H9 (cell line): ENCODE measurements around the gene RSU1. TPM values are rescaled to one million over a fixed set of nuclear protein-coding genes. Genes with fewer than 3 reads are reported as not detected.

Experiments used
- DNase-seq: peaks from one replicate; pipeline ENCODE4 v3.0.0-alpha.2; 2017
- H2AFZ ChIP-seq: one replicate; pipeline ENCODE4 v1.6.1; 2013; ENCODE audit warnings: mild to moderate bottlenecking, low read length, control low read depth, moderate library complexity
- H2AK5ac ChIP-seq: 2 replicates; pipeline ENCODE4 v1.6.1; 2013; ENCODE audit warnings: low read length, control low read depth, mixed read lengths; ENCODE audit not compliant: insufficient read length
- H2BK120ac ChIP-seq: one replicate; pipeline ENCODE4 v1.6.1; 2013; ENCODE audit warnings: low read depth, mild to moderate bottlenecking, low read length, control low read depth, inconsistent platforms; ENCODE audit not compliant: poor library complexity, severe bottlenecking
- H2BK12ac ChIP-seq: 2 replicates; pipeline ENCODE4 v1.6.1; 2013; ENCODE audit warnings: low read length, control low read depth, mixed read lengths, low read depth; ENCODE audit not compliant: insufficient read length
- H2BK15ac ChIP-seq: 2 replicates; pipeline ENCODE4 v1.6.1; 2013; ENCODE audit warnings: low read depth, low read length, control low read depth
- H2BK20ac ChIP-seq: one replicate; pipeline ENCODE4 v1.6.1; 2013; ENCODE audit warnings: low read depth, mild to moderate bottlenecking, low read length, control low read depth, inconsistent platforms; ENCODE audit not compliant: poor library complexity, severe bottlenecking
- H2BK5ac ChIP-seq: 2 replicates; pipeline ENCODE4 v1.6.1; 2013; ENCODE audit warnings: low read length, control low read depth, mixed read lengths; ENCODE audit not compliant: insufficient read length
- H3K14ac ChIP-seq: 2 replicates; pipeline ENCODE4 v1.6.1; 2013; ENCODE audit warnings: low read length, control low read depth; ENCODE audit not compliant: insufficient read depth
- H3K18ac ChIP-seq: 2 replicates; pipeline ENCODE4 v1.6.1; 2013; ENCODE audit warnings: low read depth, mild to moderate bottlenecking, mixed read lengths, low read length, control low read depth; ENCODE audit not compliant: insufficient read length
- H3K23ac ChIP-seq: 2 replicates; pipeline ENCODE4 v1.6.1; 2013; ENCODE audit warnings: low read length, control low read depth, mixed read lengths, low read depth; ENCODE audit not compliant: insufficient read length
- H3K23me2 ChIP-seq: 2 replicates; pipeline ENCODE4 v1.6.1; 2013; ENCODE audit warnings: low read depth, mild to moderate bottlenecking, mixed read lengths, low read length, control low read depth; ENCODE audit not compliant: insufficient read length, poor library complexity, severe bottlenecking
- H3K27ac ChIP-seq: 2 replicates; pipeline ENCODE4 v1.5.1; 2013; ENCODE audit warnings: low read length, control low read depth, mixed read lengths, low read depth; ENCODE audit not compliant: insufficient read length
- H3K27me3 ChIP-seq: 2 replicates; pipeline ENCODE4 v1.6.1; 2013; ENCODE audit warnings: low read length, control low read depth, inconsistent platforms; ENCODE audit not compliant: insufficient read depth
- H3K4ac ChIP-seq: 2 replicates; pipeline ENCODE4 v1.6.1; 2013; ENCODE audit warnings: low read depth, mild to moderate bottlenecking, control low read depth, inconsistent platforms, low read length, moderate library complexity
- H3K4me1 ChIP-seq: 2 replicates; pipeline ENCODE4 v1.6.1; 2013; ENCODE audit warnings: low read length, control low read depth, inconsistent platforms; ENCODE audit not compliant: insufficient read depth
- H3K4me2 ChIP-seq: 2 replicates; pipeline ENCODE4 v1.6.1; 2013; ENCODE audit warnings: low read length, control low read depth, mixed read lengths; ENCODE audit not compliant: insufficient read length, insufficient read depth
- H3K56ac ChIP-seq: 2 replicates; pipeline ENCODE4 v1.6.1; 2013; ENCODE audit warnings: low read depth, mild to moderate bottlenecking, mixed read lengths, low read length, control low read depth; ENCODE audit not compliant: insufficient read length
- H3K79me1 ChIP-seq: 2 replicates; pipeline ENCODE4 v1.6.1; 2013; ENCODE audit warnings: low read depth, mild to moderate bottlenecking, moderate library complexity, low read length, control low read depth, inconsistent platforms; ENCODE audit not compliant: insufficient read depth, poor library complexity, severe bottlenecking
- H3K79me2 ChIP-seq: 2 replicates; pipeline ENCODE4 v1.6.1; 2013; ENCODE audit warnings: low read length, control low read depth, inconsistent platforms; ENCODE audit not compliant: insufficient read depth
- H3K9ac ChIP-seq: 2 replicates; pipeline ENCODE4 v1.6.1; 2013; ENCODE audit warnings: low read length, control low read depth, mixed read lengths; ENCODE audit not compliant: insufficient read length; ENCODE audit errors: extremely low read depth
- H3K9me3 ChIP-seq: one replicate; pipeline ENCODE4 v1.6.1; 2013; ENCODE audit warnings: low read depth, low read length, inconsistent platforms; ENCODE audit not compliant: control insufficient read depth
- H3T11ph ChIP-seq: one replicate; pipeline ENCODE4 v1.6.1; 2013; ENCODE audit warnings: mild to moderate bottlenecking, low read length, control low read depth, inconsistent platforms
- H4K20me1 ChIP-seq: one replicate; pipeline ENCODE4 v1.6.1; 2013; ENCODE audit not compliant: control insufficient read depth, insufficient read length, insufficient read depth
- H4K5ac ChIP-seq: 2 replicates; pipeline ENCODE4 v1.6.1; 2013; ENCODE audit warnings: low read depth, mild to moderate bottlenecking, mixed read lengths, low read length, control low read depth; ENCODE audit not compliant: insufficient read length
- H4K8ac ChIP-seq: replicated peaks from 2 replicates; pipeline ENCODE4 v1.6.1; 2013; ENCODE audit warnings: low read length, control low read depth, mixed read lengths, low read depth; ENCODE audit not compliant: insufficient read length
- H4K91ac ChIP-seq: 2 replicates; pipeline ENCODE4 v1.6.1; 2013; ENCODE audit warnings: low read depth, mild to moderate bottlenecking, moderate library complexity, mixed read lengths, low read length, control low read depth; ENCODE audit not compliant: insufficient read length
- H3K27ac Mint-ChIP-seq, 3 experiments: 2 replicates in 2 of 3; 3 replicates in 1 of 3; pipeline ENCODE4 v1.8.0; 2020 to 2021; ENCODE audit warnings: mixed read lengths in 3 of 3, mild to moderate bottlenecking in 1 of 3, moderate library complexity in 1 of 3
- H3K27me3 Mint-ChIP-seq: 2 replicates; pipeline ENCODE4 v1.8.0; 2021; ENCODE audit warnings: low read depth, mild to moderate bottlenecking, moderate library complexity, mixed read lengths
- H3K36me3 Mint-ChIP-seq, 3 experiments: 2 replicates in 2 of 3; 3 replicates in 1 of 3; pipeline ENCODE4 v1.8.0; 2020 to 2021; ENCODE audit warnings: low read depth in 3 of 3, mixed read lengths in 3 of 3; ENCODE audit not compliant: insufficient read depth in 1 of 3
- H3K4me1 Mint-ChIP-seq, 2 experiments: 2 replicates each; pipeline ENCODE4 v1.8.0; 2020; ENCODE audit warnings: mixed read lengths in 2 of 2
- H3K4me3 Mint-ChIP-seq, 2 experiments: 2 replicates in 1 of 2; 3 replicates in 1 of 2; pipeline ENCODE4 v1.8.0; 2020 to 2021; ENCODE audit warnings: mild to moderate bottlenecking in 2 of 2, mixed read lengths in 2 of 2, moderate library complexity in 1 of 2
- H3K9me3 Mint-ChIP-seq, 2 experiments: 2 replicates in 1 of 2; 3 replicates in 1 of 2; pipeline ENCODE4 v1.8.0; 2020; ENCODE audit warnings: mild to moderate bottlenecking in 2 of 2, mixed read lengths in 2 of 2, moderate library complexity in 1 of 2
- WGBS: extraction: QIAGEN DNeasy Blood & Tissue Kit; methylation state at CpG from one replicate; pipeline ENCODE4 v1.1.7; 2013; ENCODE audit warnings: missing lambda C conversion rate, low lambda C conversion rate, mixed read lengths; ENCODE audit not compliant: insufficient read length; ENCODE audit errors: extremely low coverage; 5-methylcytosine and 5-hydroxymethylcytosine counted together
- total RNA-seq: library from RNA; stranded (reverse); gene quantifications from 2 replicates; pipeline ENCODE4 v1.2.1, GENCODE V29; 2021
- TF ChIP-seq, protein P1 (sequence below): fragments of 200-600 bp; sonication (generic); conservative IDR thresholded peaks from 3 replicates; pipeline ENCODE4 v1.8.0; 2021; ENCODE audit warnings: antibody characterized with exemption, mild to moderate bottlenecking

The RSU1 gene
- total RNA-seq, 1 experiment from 2014 or later: 59.4 TPM

DNA sequence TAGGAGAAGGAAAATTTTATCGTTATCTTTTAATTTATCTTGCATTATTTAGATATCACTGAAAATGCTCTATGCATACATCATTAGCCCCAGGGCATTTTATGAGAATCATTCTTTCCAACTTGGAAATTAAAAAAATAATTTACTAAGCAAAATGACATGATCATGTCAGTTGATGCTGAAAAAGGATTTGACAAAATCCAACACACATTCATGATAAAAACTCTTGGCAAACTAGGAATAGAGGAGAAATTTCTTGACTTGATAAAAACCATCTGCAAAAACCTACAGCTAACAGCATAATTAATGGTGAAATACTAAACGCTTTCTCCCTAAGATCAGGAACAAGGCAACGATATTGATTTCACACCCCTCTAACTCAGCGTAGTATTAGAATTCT, 40.2 kb upstream of the RSU1 start:
- no peaks in the 10 kb centered on the region for H3K4me1 ChIP-seq
- no peaks in the 10 kb centered on the region for H4K20me1 ChIP-seq
- no peak overlapping the region for H4K91ac ChIP-seq
- H3T11ph ChIP-seq: no peak overlapping the region
- no peak overlapping the region for H4K8ac ChIP-seq
- no peak overlapping the region for H3K14ac ChIP-seq
- H2BK12ac ChIP-seq: no peak overlapping the region
- Mint-ChIP-seq H3K27ac (no peak overlapping the region), H3K36me3 (no peaks in the 10 kb centered on the region), H3K9me3 (no peaks in the 10 kb centered on the region), H3K4me1 (peaks cover 8 to 16% of the 10 kb centered on the region in 2 experiments), H3K4me3 (no peak overlapping the region), H3K27me3 (no peaks in the 10 kb centered on the region)
- no peaks in the 10 kb centered on the region for H3K23me2 ChIP-seq
- DNase-seq: no peak
- TF ChIP-seq, protein P1, sequence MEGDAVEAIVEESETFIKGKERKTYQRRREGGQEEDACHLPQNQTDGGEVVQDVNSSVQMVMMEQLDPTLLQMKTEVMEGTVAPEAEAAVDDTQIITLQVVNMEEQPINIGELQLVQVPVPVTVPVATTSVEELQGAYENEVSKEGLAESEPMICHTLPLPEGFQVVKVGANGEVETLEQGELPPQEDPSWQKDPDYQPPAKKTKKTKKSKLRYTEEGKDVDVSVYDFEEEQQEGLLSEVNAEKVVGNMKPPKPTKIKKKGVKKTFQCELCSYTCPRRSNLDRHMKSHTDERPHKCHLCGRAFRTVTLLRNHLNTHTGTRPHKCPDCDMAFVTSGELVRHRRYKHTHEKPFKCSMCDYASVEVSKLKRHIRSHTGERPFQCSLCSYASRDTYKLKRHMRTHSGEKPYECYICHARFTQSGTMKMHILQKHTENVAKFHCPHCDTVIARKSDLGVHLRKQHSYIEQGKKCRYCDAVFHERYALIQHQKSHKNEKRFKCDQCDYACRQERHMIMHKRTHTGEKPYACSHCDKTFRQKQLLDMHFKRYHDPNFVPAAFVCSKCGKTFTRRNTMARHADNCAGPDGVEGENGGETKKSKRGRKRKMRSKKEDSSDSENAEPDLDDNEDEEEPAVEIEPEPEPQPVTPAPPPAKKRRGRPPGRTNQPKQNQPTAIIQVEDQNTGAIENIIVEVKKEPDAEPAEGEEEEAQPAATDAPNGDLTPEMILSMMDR: no peak
- H2BK15ac ChIP-seq: no peak overlapping the region
- H2BK20ac ChIP-seq: no peak overlapping the region
- no peak overlapping the region for H2BK120ac ChIP-seq
- H3K79me2 ChIP-seq: no peaks in the 10 kb centered on the region
- H3K79me1 ChIP-seq: no peaks in the 10 kb centered on the region
- H3K18ac ChIP-seq: no peak overlapping the region
- no peaks in the 10 kb centered on the region for H3K9me3 ChIP-seq
- H2BK5ac ChIP-seq: no peak overlapping the region
- no peak overlapping the region for H3K4me2 ChIP-seq
- no peak overlapping the region for H3K23ac ChIP-seq
- H3K27ac ChIP-seq: no peak overlapping the region
- no peak overlapping the region for H2AK5ac ChIP-seq
- no CpG with 5 or more reads among the region's 4 CpGs for WGBS
- no peak overlapping the region for H3K56ac ChIP-seq
- no peak overlapping the region for H3K4ac ChIP-seq
- H3K27me3 ChIP-seq: no peaks in the 10 kb centered on the region
- no peak overlapping the region for H4K5ac ChIP-seq
- H2AFZ ChIP-seq: no peak overlapping the region
- no peak overlapping the region for H3K9ac ChIP-seq
